Renal cortex interstitium (tissue), 15 donors: ENCODE data around the gene GOSR2. TPM values are rescaled to one million over a fixed set of nuclear protein-coding genes. Genes with fewer than 3 reads are reported as not detected.

Experiments used
- DNase-seq, 11 donors: peaks; one replicate each; pipeline ENCODE4 v3.0.0-alpha.2; 2013; ENCODE audit warnings: low read depth in 9 of 11, low spot score in 4 of 11; ENCODE audit errors: extremely low read depth in 1 of 11
- long read RNA-seq, 16 experiments: transcript quantifications; one replicate each; lab custom pipeline, GENCODE V29; 2026
- polyA plus RNA-seq, 3 donors: library from polyadenylated mRNA; unstranded; fragments of 120-200 nt; gene quantifications; one replicate each; pipeline ENCODE4 v1.2.1, GENCODE V29; 2013; ENCODE audit not compliant: insufficient read length in 3 of 3

GOSR2 gene
- 10 to 100 TPM; 51.6 to 57.9 (median 56.7) TPM for polyA plus RNA-seq
- long read RNA-seq, donor 1, transcript GOSR2-232 (6 exons, 3,964 nt): major isoform, 13 of 25 reads
- long read RNA-seq, donor 1, transcript GOSR2-209 (4 exons, 1,444 nt): minor isoform, 5 of 25 reads
- long read RNA-seq, donor 1, partial matches to known transcripts: 0 of 25 reads
- long read RNA-seq, donor 1, other reads (novel, unspliced or antisense): 0 of 25 reads
- long read RNA-seq, donor 2, transcript GOSR2-232 (6 exons, 3,964 nt): major isoform, 12 of 22 reads
- long read RNA-seq, donor 2, partial matches to known transcripts: 0 of 22 reads
- long read RNA-seq, donor 2, other reads (novel, unspliced or antisense): 0 of 22 reads
- long read RNA-seq, donor 3, transcript GOSR2-209 (4 exons, 1,444 nt): minor isoform, 7 of 35 reads
- long read RNA-seq, donor 3, transcript GOSR2-239 (5 exons, 3,871 nt): minor isoform, 5 of 35 reads
- long read RNA-seq, donor 3, transcript GOSR2-232 (6 exons, 3,964 nt): major isoform, 17 of 35 reads
- long read RNA-seq, donor 3, partial matches to known transcripts: 0 of 35 reads
- long read RNA-seq, donor 3, other reads (novel, unspliced or antisense): 0 of 35 reads
- long read RNA-seq, donor 4, transcript GOSR2-232 (6 exons, 3,964 nt): major isoform, 11 of 21 reads
- long read RNA-seq, donor 4, partial matches to known transcripts: 0 of 21 reads
- long read RNA-seq, donor 4, other reads (novel, unspliced or antisense): 0 of 21 reads
- long read RNA-seq, donor 5: 0 reads
- long read RNA-seq, donor 6, transcript GOSR2-232 (6 exons, 3,964 nt): major isoform, 17 of 26 reads
- long read RNA-seq, donor 6, partial matches to known transcripts: 0 of 26 reads
- long read RNA-seq, donor 6, other reads (novel, unspliced or antisense): 0 of 26 reads
- long read RNA-seq, donor 7, transcript GOSR2-232 (6 exons, 3,964 nt): major isoform, 9 of 31 reads
- long read RNA-seq, donor 7, partial matches to known transcripts: 12 of 31 reads
- long read RNA-seq, donor 7, other reads (novel, unspliced or antisense): 0 of 31 reads
- long read RNA-seq, donor 8: 0 reads
- long read RNA-seq, donor 9, transcript GOSR2-232 (6 exons, 3,964 nt): major isoform, 12 of 20 reads
- long read RNA-seq, donor 9, partial matches to known transcripts: 0 of 20 reads
- long read RNA-seq, donor 9, other reads (novel, unspliced or antisense): 0 of 20 reads
- long read RNA-seq, donor 10, transcript GOSR2-232 (6 exons, 3,964 nt): major isoform, 13 of 20 reads
- long read RNA-seq, donor 10, partial matches to known transcripts: 0 of 20 reads
- long read RNA-seq, donor 10, other reads (novel, unspliced or antisense): 0 of 20 reads
- long read RNA-seq, donor 11, transcript GOSR2-232 (6 exons, 3,964 nt): major isoform, 7 of 21 reads
- long read RNA-seq, donor 11, partial matches to known transcripts: 0 of 21 reads
- long read RNA-seq, donor 11, other reads (novel, unspliced or antisense): 0 of 21 reads
- long read RNA-seq, donor 12, partial matches to known transcripts: 0 of 3 reads
- long read RNA-seq, donor 12, other reads (novel, unspliced or antisense): 0 of 3 reads
- long read RNA-seq, donor 13: 0 reads
- long read RNA-seq, donor 14, transcript GOSR2-232 (6 exons, 3,964 nt): major isoform, 12 of 20 reads
- long read RNA-seq, donor 14, partial matches to known transcripts: 0 of 20 reads
- long read RNA-seq, donor 14, other reads (novel, unspliced or antisense): 0 of 20 reads
- long read RNA-seq, donor 15, transcript GOSR2-232 (6 exons, 3,964 nt): major isoform, 7 of 16 reads
- long read RNA-seq, donor 15, partial matches to known transcripts: 6 of 16 reads
- long read RNA-seq, donor 15, other reads (novel, unspliced or antisense): 0 of 16 reads
- long read RNA-seq, donor 16, transcript GOSR2-232 (6 exons, 3,964 nt): major isoform, 26 of 55 reads
- long read RNA-seq, donor 16, transcript GOSR2-209 (4 exons, 1,444 nt): minor isoform, 7 of 55 reads
- long read RNA-seq, donor 16, partial matches to known transcripts: 6 of 55 reads
- long read RNA-seq, donor 16, other reads (novel, unspliced or antisense): 0 of 55 reads

DNA sequence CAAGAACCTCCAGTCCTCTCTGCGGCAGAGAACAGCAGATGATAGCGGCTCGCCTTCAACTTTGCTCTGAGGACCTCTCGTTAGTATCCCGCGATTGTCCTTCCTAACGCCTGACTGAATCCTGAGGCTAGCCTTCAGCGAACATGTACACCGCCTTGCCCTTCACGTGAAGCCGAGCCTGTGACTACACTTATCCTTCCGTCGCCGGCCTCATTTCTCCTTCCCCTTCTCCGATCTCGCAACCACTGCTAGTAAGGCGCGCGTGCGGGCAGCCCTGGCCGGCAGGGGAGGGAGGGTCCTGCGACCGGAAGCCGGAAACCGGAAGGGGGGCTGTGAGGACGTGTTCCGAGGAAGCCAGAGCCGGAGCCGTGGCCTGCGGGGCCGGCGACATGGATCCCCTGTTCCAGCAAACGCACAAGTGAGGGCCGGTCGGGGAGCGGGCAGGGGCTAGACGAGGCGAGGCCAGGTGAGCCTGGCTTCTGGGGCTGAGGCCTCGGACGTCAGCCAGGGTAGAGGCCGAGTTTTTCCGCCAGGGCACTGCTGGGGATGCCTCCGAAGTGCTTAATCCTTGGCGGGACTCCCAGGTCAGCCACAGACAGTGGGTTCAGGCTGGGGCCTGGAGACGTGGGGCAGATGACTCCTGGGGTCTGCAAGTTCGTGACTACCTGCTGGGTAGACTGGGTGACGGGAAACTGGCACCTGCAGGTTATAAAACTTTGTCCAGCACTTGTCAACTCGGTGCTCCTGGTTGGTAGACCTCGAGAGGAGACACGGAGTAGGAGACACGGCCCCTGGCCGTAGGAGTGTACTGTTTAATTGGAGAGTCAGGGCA lies at the start of gene GOSR2:
Gene GOSR2 (plus strand): TSS at position 357 of the 832 bp plus-strand sequence. CDS start 33 bp downstream, at position 390.
- DNase-seq: peak; percentile 74 to 96 (median 88)

DNA sequence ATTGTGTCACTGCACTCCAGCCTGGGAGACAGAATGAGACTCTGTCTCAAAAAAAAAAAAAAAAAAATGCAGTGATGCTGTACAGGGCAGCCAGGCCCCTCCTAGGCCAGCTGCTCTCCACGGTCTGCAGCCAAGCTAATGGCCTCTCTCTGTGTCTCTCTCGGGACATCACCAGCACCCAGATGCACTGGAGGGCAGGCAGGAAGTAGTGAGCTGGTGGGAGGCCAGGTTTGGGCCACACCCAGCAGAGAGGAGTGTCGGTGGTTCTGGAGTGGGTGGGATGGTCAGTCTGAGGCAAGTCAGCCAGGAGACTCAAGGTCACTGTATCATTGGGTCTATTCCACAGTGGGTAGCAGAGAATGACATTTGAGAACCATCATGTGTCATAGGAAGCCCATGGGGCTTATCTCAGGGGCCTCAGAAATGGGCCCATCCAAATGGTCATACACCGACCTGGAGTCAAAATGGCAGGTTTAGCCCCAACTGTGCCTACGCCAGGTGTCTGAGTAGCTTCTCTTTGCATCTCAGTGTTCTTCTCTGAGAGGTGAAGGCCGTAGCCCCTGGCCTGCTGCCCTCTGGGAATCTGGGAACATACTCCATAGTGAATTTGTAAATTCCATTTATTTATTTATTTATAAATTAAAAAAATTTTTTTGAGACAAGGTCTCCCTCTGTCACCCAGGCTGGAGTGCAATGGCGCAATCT lies 48.9 kb upstream of the GOSR2 start:
- no peak for DNase-seq

DNA sequence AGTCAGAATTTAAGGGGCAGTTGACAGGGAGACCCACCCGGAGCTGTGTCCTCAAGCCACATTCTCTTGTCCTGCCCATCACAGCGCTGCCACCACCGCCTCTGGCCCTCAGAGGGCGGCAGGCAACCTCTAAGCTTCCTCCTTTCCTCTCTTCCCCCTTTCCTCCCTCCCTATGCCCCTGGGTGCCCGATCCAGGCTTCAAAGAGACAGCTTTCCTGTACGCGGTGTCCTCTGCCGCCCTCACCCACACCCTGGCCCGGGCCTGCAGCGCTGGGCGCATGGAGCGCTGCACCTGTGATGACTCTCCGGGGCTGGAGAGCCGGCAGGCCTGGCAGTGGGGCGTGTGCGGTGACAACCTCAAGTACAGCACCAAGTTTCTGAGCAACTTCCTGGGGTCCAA lies 48.1 kb upstream of the GOSR2 start:
- no peak for DNase-seq

DNA sequence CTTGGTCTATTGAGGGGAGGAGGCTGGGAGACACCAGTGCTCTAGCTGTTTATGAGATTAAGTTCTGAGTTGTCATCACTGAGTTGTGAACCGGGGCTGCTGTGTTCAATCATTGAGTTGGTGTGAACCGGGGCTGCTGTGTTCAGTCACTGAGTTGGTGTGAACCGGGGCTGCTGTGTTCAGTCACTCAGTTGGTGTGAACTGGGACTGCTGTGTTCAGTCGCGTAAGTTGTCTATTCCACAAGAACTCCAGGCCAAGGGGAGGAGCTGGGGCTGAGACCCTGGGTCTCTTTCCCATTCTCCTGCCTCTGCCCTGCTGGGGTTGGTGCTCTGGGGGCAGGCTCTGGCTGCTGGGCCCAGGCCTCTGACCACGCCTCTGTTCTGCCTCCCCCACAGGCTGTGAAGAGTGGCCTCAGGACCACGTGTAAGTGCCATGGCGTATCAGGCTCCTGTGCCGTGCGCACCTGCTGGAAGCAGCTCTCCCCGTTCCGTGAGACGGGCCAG lies 47.1 kb upstream of the GOSR2 start:
- no peak for DNase-seq

DNA sequence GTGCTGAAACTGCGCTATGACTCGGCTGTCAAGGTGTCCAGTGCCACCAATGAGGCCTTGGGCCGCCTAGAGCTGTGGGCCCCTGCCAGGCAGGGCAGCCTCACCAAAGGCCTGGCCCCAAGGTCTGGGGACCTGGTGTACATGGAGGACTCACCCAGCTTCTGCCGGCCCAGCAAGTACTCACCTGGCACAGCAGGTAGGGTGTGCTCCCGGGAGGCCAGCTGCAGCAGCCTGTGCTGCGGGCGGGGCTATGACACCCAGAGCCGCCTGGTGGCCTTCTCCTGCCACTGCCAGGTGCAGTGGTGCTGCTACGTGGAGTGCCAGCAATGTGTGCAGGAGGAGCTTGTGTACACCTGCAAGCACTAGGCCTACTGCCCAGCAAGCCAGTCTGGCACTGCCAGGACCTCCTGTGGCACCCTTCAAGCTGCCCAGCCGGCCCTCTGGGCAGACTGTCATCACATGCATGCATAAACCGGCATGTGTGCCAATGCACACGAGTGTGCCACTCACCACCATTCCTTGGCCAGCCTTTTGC lies 46.5 kb upstream of the GOSR2 start:
- DNase-seq: no peak

DNA sequence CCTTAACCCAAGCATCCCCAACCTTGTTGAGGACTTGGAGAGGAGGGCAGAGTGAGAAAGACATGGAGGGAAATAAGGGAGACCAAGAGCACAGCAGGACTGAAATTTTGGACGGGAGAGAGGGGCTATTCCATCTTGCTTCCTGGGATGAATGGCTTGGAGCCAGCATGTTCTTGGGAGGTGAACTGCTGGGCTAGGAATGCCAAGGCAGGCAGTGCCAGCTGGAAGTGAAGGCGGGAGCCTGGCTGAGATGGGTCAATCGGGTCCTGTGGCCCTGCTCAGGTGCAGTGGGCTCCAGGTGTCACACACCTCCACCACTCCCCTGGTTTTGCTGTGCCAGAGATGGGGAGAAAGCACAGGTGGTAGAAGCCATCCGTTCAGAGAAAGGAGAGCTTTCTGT lies 46.0 kb upstream of the GOSR2 start:
- DNase-seq: no peak

DNA sequence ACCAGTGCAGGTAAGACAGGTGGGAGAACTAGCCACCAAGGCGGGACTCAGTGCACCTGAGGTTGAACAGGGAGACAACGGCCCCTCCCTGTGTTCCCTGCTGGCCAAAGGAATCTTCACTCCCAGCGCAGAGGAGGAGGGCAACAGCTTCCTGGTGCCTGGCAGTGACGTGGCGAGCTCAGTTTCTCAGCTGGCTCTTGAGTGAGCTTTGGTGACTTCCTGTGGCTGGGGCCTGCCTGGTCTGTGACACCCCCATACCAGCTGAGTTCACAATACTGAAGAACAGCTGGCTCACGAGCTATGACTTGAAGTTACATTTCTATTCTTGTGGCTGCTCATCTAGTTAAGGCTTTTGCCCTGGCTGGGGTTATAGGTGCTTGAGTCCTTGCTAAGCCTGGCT lies 45.5 kb upstream of the GOSR2 start:
- no peak for DNase-seq

DNA sequence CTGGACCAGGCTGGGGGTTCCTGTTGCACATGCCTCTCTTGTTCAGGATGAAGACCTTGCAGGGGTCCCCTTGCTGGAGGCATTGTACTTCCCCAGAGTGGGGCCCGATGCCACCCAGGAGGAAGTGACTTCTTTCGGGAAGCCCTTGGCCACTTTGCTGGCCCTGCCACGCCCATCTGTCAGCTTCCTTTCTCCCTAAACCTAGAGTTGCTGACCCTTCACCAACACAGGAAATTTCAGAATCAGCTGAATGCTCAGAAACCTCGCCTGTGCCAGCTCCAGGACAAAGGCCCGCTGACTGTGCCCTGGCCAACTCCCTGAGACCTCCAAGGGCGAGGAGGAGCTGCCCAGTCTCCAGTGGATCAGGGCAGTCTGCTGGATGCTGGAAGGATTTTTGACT lies 44.9 kb upstream of the GOSR2 start:
- no peak for DNase-seq

DNA sequence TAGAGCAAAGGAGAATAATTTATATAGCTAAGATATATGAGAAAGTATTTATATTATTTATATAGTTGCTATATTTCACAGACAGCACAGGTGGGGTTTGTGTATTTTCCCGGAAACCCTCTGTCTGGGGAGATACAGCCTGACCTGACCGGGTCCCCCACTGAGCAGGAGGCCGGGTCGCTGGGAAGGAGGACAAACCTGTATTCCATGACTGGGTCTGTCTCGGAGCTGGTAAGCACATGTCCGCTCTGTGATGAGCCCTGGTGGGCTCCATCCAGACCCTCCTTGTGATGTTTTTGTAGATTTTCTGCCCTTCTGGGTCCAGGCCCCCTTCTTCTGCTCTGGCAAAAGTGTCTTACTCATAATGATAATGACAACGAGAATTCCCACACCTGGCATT lies 43.9 kb upstream of the GOSR2 start:
- no peak for DNase-seq

DNA sequence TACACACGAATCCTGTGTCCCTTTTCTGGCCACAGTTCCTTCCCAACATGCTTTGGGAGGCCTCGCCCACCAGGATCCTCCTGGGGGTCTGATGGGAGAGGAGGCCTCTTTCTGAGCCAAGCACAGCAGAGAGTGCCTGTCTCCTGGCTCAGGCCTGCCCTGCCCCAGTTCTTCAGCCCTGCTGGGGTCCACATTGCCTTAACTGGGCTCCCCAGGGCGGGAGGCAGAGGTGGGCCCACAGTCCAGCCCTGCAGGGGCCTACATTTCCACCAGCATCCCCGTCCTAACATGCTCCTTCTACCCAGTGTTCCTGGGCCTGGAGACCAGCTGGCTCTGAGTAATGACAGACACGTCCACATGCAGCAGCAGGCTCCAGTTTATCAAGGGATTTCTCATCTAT lies 41.9 kb upstream of the GOSR2 start:
- no peak for DNase-seq

DNA sequence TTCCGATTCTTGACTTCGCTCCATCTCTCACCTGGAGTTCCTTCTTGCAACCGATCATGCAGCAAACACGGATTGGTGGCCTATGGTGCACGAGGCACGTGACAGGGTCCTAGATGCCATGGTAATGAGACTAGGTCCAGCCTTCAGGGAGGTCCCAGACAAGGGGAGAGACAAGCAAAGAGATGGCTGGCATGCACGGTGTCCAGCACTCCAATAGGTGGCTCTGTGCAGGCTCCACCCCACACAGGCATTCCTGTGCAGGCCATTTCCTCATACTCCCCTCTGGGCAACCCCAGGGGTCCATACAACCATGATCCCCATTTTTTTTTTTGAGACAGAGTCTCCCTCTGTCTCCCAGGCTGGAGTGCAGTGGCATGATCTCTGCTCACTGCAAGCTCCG lies 40.3 kb upstream of the GOSR2 start:
- no peak for DNase-seq

DNA sequence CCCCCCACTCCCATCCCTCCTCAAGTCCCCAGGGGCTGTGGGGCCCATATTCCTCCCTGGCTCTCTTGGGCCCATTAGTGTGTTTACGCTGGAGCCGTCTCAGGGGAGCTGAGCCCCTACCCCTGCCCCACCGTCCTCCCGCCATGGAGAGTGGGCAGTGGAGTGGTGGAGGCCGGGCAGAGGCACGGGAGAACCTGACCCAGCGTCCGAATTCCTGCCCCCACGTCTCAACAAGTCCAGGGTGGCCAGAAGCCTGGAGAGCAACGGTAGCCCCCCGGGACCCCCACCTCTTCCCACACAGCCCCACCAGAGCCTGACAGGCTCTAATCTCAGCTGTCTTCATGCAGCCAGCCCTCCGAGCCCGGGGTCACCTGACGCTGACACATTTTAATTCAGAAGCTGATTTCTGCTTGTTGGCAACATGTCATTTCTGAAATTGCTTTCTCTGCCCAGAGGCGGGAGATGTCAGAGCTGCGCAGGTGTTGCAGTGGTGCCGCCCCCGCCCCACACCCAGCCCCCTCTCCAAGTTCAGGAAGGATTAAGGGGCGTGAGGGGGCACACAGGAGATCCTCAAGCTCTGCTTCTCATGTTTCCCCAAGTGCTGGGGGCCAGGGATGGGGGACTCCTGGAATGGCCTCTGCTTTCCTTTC lies 39.0 kb upstream of the GOSR2 start:
- no peak for DNase-seq

DNA sequence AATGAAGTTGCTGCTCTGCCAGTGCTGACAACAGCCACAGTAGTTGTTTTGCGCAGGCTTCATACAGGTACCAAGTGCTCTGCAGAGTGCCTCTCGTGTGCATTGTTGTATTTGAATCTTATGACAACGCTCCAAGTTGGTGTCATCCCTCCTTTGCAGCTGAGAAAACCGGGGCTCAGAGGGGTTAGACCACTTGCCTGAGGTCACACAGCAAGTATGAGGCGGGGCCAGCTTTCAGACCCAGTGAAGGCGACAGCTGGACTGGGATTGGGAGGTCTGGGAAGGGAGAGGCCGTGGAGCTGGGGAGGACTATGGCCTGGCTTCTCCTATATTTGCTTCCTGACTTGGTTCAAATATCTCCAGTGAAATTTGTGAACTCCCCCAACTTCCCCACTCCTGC lies 38.4 kb upstream of the GOSR2 start:
- DNase-seq: no peak

DNA sequence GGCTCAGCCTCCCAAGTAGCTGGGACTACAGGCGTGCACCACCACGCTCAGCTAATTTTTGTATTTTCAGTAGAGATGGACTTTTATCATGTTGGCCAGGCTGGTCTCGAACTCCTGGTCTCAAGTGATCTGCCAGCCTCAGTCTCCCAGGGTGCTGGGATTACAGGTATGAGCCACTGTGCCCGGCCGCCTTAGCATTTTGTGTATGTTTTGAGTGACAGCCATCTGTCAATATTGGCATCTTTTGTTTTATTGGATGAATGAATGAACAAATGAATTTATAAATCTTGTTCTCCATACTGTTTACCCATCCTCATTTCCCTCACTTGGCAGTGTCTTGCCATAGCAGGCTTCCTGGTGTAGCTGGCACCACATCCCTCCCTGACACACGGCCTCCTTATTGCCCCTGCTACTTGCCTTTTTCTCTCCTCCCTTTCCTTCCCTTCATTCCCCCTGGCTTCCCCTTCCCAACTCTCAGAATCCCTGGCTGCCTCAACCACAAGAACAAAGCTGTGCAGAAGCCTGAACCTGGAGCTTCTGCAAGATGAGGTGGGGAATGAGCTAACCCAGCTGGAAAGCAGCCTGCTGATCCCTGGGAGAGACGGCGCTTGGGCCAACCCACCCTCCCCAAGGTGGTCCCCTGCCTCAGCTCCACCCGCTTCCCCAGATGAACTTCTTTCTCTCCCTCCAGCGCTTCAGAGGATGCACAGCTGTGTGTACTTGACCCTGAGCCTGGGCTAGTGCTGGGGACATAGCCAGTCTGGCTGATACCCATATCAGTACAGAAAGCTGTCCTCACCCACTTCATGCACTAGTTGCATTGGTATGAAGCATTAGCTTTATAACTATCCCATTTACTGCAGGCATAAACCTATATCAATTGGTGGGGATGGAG lies 37.3 kb upstream of the GOSR2 start:
- no peak for DNase-seq

DNA sequence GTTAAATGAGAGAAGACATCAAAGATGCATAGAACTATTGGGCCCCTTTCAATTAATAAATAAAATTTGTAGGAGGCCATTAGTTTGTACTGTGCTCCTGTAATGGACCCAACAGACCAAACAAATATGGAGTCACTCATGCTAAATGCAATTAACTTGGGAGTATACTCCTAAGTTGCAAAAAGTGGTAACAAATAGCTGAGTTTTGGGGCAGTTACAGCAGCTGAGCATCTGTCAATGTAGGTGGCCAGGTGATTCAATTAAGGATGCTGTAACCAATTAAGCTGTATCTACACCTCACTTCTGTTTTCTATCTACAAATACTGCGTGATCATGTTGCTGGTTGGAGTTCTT lies 36.7 kb upstream of the GOSR2 start:
- no peak for DNase-seq
